HUES6 (cell line): ENCODE data around the gene CUX1.

Experiments
- H3K27ac ChIP-seq: 2 replicates; pipeline ENCODE4 v1.7.0; 2013; ENCODE audit warnings: low read depth, mild to moderate bottlenecking, low read length, inconsistent platforms
- H3K27me3 ChIP-seq: 2 replicates; pipeline ENCODE4 v1.6.1; 2013; ENCODE audit warnings: low read length; ENCODE audit not compliant: control insufficient read depth, insufficient read depth
- H3K36me3 ChIP-seq: 2 replicates; pipeline ENCODE4 v1.6.1; 2013; ENCODE audit warnings: low read length; ENCODE audit not compliant: control insufficient read depth, insufficient read depth
- H3K4me1 ChIP-seq: 2 replicates; pipeline ENCODE4 v1.6.1; 2013; ENCODE audit warnings: low read length; ENCODE audit not compliant: control insufficient read depth, insufficient read depth
- H3K4me3 ChIP-seq: 2 replicates; pipeline ENCODE4 v1.5.1; 2013; ENCODE audit warnings: low read depth, low read length
- H3K9ac ChIP-seq: one replicate; pipeline ENCODE4 v1.6.1; 2013; ENCODE audit warnings: mild to moderate bottlenecking, low read length
- H3K9me3 ChIP-seq: 2 replicates; pipeline ENCODE4 v1.6.1; 2013; ENCODE audit warnings: low read depth, low read length; ENCODE audit not compliant: control insufficient read depth, insufficient read depth

Gene CUX1

GRCh38 chr7:102261451-102261850 lies 444.0 kb downstream of the CUX1 start:
- Histone ChIP-seq H3K4me3 (no peak overlapping the region), H3K36me3 (no peaks in the 10 kb centered on the region), H3K4me1 (no peaks in the 10 kb centered on the region; the same call in 1 of the 2 replicates), H3K9ac (no peak overlapping the region), H3K9me3 (no peaks in the 10 kb centered on the region), H3K27me3 (no peaks in the 10 kb centered on the region), H3K27ac (no peak overlapping the region)

DNA sequence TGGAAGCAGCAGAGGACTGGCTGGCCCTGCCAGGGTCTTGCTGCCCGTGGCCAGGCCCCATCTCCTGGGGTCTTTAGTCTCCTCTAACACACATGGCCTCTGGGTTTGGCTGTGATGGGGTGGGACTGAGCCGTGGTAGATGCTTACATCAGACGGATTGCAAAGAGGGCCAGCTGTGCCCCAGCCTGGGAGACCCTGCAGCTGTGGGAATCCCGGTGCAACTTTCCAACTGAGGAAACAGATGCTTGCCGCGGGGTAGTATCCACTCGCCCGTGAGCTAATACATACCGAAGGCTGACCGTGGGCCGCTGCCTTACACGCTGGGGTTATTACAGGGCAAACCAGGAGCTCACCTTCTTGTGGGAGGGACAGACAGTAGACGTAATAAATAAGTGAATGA lies 445.1 kb downstream of the CUX1 start:
- H3K4me1 ChIP-seq = no peaks in the 10 kb centered on the region; the same call in 1 of the 2 replicates
- no peaks in the 10 kb centered on the region for H3K9me3 ChIP-seq
- no peak overlapping the region for H3K9ac ChIP-seq
- H3K27ac ChIP-seq = no peak overlapping the region
- H3K4me3 ChIP-seq = no peak overlapping the region
- no peaks in the 10 kb centered on the region for H3K36me3 ChIP-seq
- H3K27me3 ChIP-seq = no peaks in the 10 kb centered on the region

GRCh38 chr7:102264367-102264891 lies 447.0 kb downstream of the CUX1 start:
- Histone ChIP-seq H3K4me1 (no peaks in the 10 kb centered on the region; the same call in 1 of the 2 replicates), H3K9me3 (no peaks in the 10 kb centered on the region), H3K4me3 (no peak overlapping the region), H3K27ac (no peak overlapping the region), H3K36me3 (no peaks in the 10 kb centered on the region), H3K9ac (no peak overlapping the region), H3K27me3 (no peaks in the 10 kb centered on the region)

DNA sequence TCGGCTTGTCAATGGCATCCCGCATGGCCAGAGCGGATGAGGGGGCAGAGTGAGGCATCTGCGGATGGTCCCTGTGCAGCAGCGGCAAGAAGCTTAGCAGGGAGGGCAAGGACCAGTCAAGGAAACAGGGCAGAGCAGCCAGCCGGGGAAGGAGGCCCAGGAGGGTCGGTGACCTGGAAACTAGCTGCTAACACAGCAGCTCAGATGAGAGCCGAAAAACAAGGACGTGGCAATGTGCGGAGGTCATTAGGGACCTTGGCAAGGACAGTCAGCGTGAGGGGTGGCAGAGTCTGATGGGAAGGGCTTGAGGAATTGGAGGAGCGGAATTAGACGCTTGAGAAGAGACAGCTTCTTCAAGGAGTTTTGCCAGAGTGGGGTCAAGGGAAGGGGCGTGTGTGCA lies 449.1 kb downstream of the CUX1 start:
- H3K27me3 ChIP-seq = no peaks in the 10 kb centered on the region
- H3K4me3 ChIP-seq = no peak overlapping the region
- H3K9ac ChIP-seq = no peak overlapping the region
- H3K4me1 ChIP-seq = no peaks in the 10 kb centered on the region; the same call in 1 of the 2 replicates
- no peaks in the 10 kb centered on the region for H3K9me3 ChIP-seq
- no peaks in the 10 kb centered on the region for H3K36me3 ChIP-seq
- no peak overlapping the region for H3K27ac ChIP-seq

GRCh38 chr7:102268635-102269034 lies 451.2 kb downstream of the CUX1 start:
- no peaks in the 10 kb centered on the region for H3K9me3 ChIP-seq
- H3K27ac ChIP-seq = no peak overlapping the region
- H3K9ac ChIP-seq = no peak overlapping the region
- H3K4me1 ChIP-seq = peaks cover 3% of the 10 kb centered on the region; the same call in 1 of the 2 replicates
- H3K27me3 ChIP-seq = no peaks in the 10 kb centered on the region
- no peak overlapping the region for H3K4me3 ChIP-seq
- H3K36me3 ChIP-seq = no peaks in the 10 kb centered on the region

DNA sequence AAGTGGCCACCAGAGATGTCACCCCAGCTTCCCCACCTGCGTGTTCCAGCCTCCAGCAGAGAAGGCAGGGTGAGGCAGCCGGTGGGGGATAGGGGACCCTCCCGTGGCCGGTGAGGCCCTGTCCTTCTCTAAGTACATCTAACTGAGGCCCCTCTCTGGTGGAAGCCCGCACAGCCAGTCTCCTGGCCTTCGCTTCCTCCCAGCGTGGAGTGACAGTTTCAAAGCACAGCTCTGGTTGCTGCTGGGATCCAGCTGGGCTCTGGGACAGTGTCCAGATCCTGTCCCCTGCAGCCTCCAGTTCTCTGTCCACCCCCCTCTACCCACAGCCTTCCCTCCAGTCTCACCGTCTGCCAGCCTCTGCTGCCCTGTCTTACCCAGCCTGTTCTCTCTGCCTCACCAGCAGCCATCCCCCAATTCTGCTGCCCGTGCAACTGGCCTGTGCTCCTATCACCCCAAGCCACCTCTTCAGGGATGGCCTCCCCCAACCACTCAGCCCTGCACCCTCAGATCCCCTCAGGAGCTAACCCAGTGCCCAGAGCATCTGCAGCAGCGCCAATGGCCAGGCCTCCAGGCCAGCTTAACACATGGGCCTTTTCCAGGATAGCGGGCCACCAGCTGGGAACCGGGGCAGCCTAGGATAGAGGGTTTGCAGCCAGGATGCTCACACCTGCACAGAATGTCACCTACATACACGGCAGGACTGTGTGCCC lies 452.9 kb downstream of the CUX1 start:
- Histone ChIP-seq H3K36me3 (no peaks in the 10 kb centered on the region), H3K4me3 (no peak overlapping the region), H3K27ac (no peak overlapping the region), H3K4me1 (peaks cover 6% of the 10 kb centered on the region; the same call in 1 of the 2 replicates), H3K9me3 (no peaks in the 10 kb centered on the region), H3K27me3 (no peaks in the 10 kb centered on the region), H3K9ac (no peak overlapping the region)

DNA sequence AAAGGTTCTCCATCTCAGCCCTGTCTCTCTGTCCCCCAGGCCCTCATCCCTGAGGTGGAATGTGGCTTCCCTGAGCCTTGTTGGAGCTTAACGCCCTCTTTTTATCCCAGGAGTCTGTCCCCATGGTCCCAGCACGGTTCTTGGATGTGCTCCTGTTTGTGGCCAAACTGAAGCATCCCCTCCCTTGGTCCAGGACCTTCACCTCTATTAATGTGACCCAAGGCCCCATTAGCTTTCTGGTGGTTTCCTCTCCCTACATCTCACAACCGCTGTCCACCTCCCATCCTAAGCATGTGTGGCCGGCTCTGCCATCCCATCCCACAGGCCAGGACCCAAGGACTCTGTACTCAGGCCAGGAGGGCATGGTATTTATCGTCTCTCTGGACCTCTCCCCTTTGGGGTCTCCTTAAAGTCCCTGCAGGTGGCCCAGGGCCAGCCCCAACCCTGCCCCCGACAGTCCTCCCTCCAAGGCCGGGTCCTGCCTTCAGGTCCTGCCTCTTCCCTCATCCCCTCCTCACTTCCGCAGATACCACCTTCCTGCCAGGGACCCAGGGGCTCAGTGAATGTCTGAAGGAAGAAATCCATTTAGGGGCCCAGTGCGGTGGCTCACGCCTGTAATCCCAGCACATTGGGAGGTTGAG lies 453.9 kb downstream of the CUX1 start:
- Histone ChIP-seq H3K27me3 (no peaks in the 10 kb centered on the region), H3K9ac (no peak overlapping the region), H3K27ac (no peak overlapping the region), H3K9me3 (no peaks in the 10 kb centered on the region), H3K4me1 (peaks cover 6% of the 10 kb centered on the region; the same call in 1 of the 2 replicates), H3K36me3 (no peaks in the 10 kb centered on the region), H3K4me3 (no peak overlapping the region)

DNA sequence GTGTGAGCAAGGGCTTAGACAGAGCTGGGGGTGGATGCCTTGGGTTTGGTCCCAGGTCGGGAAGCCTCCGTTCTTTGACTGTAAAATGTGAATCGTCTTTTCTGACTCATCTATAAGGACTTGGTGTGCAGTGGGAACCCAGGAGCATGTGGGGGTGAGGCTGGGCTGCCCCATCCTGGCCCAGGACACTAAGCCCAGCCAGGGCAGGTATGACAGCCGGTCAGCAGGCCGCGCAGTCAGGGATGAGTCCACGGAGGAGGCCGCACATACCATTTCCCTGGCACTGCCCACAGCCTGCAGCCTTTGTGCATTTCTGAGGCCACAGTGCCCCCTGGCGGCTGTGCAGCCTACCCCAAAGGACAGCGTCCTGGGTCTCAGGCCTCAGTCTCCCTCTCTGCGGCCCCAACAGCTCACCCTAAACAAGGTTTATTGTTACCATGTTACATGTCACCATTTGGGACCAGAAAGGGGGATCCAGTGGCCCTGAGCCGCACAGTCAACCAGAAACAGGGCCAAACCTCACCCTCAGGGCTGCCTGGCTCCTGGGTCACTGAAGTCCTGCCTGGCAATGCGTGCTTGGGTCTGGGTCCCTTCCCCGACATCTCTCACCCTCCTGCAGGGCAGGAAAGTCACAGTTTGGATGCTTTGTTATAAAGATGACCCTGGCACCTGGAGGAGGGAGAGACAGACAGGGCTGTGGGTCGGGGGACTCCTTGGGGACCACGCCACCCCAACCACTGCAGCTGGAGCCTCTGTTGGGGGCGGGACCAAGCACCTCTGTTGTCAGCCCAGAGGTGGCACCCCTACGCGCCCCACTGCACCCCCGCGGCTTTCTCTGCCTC lies 454.9 kb downstream of the CUX1 start:
- Histone ChIP-seq H3K27me3 (no peaks in the 10 kb centered on the region), H3K27ac (no peak overlapping the region), H3K36me3 (no peaks in the 10 kb centered on the region), H3K9me3 (no peaks in the 10 kb centered on the region), H3K4me1 (peaks cover 6% of the 10 kb centered on the region; the same call in 1 of the 2 replicates), H3K4me3 (no peak overlapping the region), H3K9ac (no peak overlapping the region)

DNA sequence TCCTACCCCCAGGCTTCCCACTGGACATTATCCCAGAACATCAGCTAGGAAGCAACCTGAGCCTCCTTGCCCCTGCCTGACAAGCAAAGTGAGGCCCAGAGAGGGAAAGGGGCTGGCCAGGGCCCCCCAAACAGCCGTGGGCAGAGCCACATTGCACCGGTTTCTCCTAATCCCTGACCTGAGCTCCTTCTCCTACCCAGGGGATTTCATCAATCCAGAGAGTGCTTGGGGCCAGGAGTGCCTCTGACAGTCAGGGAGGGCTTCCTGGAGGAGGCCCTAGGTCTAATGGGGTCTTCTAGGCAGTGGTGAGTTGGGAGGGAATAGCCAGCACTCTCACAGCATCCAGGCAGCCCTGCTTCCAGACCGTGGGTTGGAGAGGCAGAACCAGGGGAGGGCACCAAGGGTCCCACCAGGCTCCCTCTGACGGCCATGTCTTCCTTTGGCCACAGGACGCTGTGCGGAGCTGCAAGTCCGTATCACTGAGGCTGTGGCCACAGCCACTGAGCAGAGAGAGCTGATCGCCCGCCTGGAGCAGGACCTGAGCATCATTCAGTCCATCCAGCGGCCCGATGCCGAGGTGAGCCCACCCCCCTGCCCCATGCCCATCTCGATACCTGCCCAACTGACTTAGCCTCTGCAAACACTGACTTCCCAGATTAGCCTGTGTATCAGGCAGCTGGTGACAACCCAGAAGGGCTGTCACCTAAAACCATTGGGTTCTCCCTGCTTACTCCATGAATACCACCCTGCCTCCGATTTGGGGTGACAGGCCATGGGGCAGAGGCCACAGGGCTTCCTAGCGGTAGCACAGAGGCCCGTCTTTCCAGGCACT lies 455.7 kb downstream of the CUX1 start:
- no peaks in the 10 kb centered on the region for H3K9me3 ChIP-seq
- no peak overlapping the region for H3K27ac ChIP-seq
- H3K27me3 ChIP-seq = no peaks in the 10 kb centered on the region
- H3K4me1 ChIP-seq = peaks cover 6% of the 10 kb centered on the region; the same call in 1 of the 2 replicates
- H3K36me3 ChIP-seq = no peaks in the 10 kb centered on the region
- H3K9ac ChIP-seq = no peak overlapping the region
- no peak overlapping the region for H3K4me3 ChIP-seq
